Osteoblast (primary cell): Measurements from ENCODE around the gene PDE8B. TPM values are rescaled to one million over a fixed set of nuclear protein-coding genes. Genes with fewer than 3 reads are reported as not detected.

Experiments used
- DNase-seq: peaks from one replicate; pipeline ENCODE4 v3.0.0; 2011; ENCODE audit warnings: low spot score, mixed read lengths; ENCODE audit not compliant: insufficient read length; ENCODE audit errors: missing footprints
- H2AFZ ChIP-seq: 2 replicates; pipeline ENCODE4 v1.6.0; 2011; ENCODE audit warnings: mild to moderate bottlenecking, low read length
- H3K27ac ChIP-seq: 2 replicates; pipeline ENCODE4 v1.5.1; 2011; ENCODE audit warnings: mild to moderate bottlenecking, low read depth, low read length, moderate library complexity
- H3K27me3 ChIP-seq: 2 replicates; pipeline ENCODE4 v1.6.0; 2012; ENCODE audit warnings: mild to moderate bottlenecking, control low read depth, inconsistent platforms, low read length, moderate library complexity; ENCODE audit not compliant: insufficient read depth
- H3K36me3 ChIP-seq: 2 replicates; pipeline ENCODE4 v1.5.1; 2011; ENCODE audit warnings: mild to moderate bottlenecking, low read length, control low read depth, moderate library complexity; ENCODE audit not compliant: insufficient read depth
- H3K4me1 ChIP-seq: 2 replicates; pipeline ENCODE4 v1.5.1; 2011; ENCODE audit warnings: mild to moderate bottlenecking, low read length, control low read depth, moderate library complexity; ENCODE audit not compliant: insufficient read depth
- H3K4me2 ChIP-seq: 2 replicates; pipeline ENCODE4 v1.6.0; 2011; ENCODE audit warnings: mild to moderate bottlenecking, low read length; ENCODE audit not compliant: insufficient read depth
- H3K4me3 ChIP-seq: fragments of 200-600 bp; sonication (generic); 3 replicates; pipeline ENCODE4 v1.5.1; 2012; ENCODE audit warnings: mild to moderate bottlenecking, low read length, inconsistent platforms; ENCODE audit not compliant: insufficient read depth
- H3K79me2 ChIP-seq: 2 replicates; pipeline ENCODE4 v1.6.0; 2012; ENCODE audit warnings: mild to moderate bottlenecking, low read length, control low read depth, inconsistent platforms; ENCODE audit not compliant: insufficient read depth
- H3K9me3 ChIP-seq: 2 replicates; pipeline ENCODE4 v1.5.1; 2011; ENCODE audit warnings: low read depth, low read length, control low read depth
- H4K20me1 ChIP-seq: 2 replicates; pipeline ENCODE4 v1.6.0; 2012; ENCODE audit warnings: mild to moderate bottlenecking, low read length, control low read depth; ENCODE audit not compliant: insufficient read depth
- total RNA-seq: library from RNA; depleted of rRNA; stranded (reverse); fragments of >200 nt; gene quantifications from 2 replicates; pipeline ENCODE4 v1.2.3, GENCODE V29; 2012
- TF ChIP-seq, protein P1 (sequence below): IDR thresholded peaks from 2 replicates; pipeline ENCODE4 v1.5.1; 2011; ENCODE audit warnings: mild to moderate bottlenecking, low read depth, low read length, moderate library complexity; ENCODE audit errors: extremely low read depth

The PDE8B gene
- total RNA-seq, 1 donor = under 0.01 TPM

DNA sequence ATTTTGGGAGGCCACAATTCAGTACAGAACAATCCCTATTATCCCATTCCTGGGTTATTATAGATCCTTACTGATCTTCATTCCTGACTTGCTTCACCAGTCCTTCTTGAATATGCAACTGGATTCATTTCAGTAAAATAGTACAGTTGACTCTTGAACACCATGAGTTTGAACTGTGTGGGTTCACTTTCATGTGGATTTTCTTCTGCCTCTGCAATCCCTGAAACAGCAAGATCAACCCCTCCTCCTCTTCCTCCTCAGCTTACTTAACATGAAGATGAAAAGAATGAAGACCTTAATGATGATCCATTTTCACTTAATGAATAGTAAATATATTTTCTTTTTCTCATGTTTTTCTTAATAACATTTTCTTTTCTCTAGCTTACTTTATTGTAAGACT is 8.3 kb upstream of the PDE8B start:
- Histone ChIP-seq H4K20me1 (no peaks in the 10 kb centered on the region), H3K4me3 (no peak overlapping the region), H3K27ac (no peak overlapping the region), H3K4me2 (no peak overlapping the region), H3K79me2 (no peaks in the 10 kb centered on the region), H2AFZ (no peak overlapping the region), H3K4me1 (no peaks in the 10 kb centered on the region), H3K27me3 (peaks cover 29% of the 10 kb centered on the region), H3K36me3 (no peaks in the 10 kb centered on the region), H3K9me3 (peaks cover 4% of the 10 kb centered on the region)
- TF ChIP-seq, protein P1, sequence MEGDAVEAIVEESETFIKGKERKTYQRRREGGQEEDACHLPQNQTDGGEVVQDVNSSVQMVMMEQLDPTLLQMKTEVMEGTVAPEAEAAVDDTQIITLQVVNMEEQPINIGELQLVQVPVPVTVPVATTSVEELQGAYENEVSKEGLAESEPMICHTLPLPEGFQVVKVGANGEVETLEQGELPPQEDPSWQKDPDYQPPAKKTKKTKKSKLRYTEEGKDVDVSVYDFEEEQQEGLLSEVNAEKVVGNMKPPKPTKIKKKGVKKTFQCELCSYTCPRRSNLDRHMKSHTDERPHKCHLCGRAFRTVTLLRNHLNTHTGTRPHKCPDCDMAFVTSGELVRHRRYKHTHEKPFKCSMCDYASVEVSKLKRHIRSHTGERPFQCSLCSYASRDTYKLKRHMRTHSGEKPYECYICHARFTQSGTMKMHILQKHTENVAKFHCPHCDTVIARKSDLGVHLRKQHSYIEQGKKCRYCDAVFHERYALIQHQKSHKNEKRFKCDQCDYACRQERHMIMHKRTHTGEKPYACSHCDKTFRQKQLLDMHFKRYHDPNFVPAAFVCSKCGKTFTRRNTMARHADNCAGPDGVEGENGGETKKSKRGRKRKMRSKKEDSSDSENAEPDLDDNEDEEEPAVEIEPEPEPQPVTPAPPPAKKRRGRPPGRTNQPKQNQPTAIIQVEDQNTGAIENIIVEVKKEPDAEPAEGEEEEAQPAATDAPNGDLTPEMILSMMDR = no peak
- DNase-seq = no peak

DNA sequence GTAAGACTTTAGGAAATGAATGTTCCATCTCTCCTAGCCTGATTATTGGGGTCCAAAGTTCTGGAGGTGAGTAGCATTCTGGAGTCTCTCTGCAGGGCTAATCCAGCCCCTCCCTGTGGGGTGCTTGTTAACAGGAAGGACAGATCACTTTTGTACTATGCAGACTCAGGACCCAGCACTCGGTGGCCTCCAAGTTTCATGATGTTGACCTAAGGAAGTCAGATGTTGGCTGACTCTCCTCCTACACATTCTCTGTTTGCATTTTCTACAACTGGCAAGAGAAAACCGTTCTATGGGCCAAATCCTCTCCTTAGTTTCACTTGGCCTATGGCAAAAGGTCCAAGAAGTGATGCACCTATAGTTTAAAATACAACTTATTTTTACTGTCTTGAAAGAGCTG is 5.5 kb upstream of the PDE8B start:
- H3K4me2 ChIP-seq = no peak overlapping the region
- no peaks in the 10 kb centered on the region for H4K20me1 ChIP-seq
- no peaks in the 10 kb centered on the region for H3K36me3 ChIP-seq
- H3K4me1 ChIP-seq = no peaks in the 10 kb centered on the region
- no peaks in the 10 kb centered on the region for H3K9me3 ChIP-seq
- H3K79me2 ChIP-seq = no peaks in the 10 kb centered on the region
- no peak overlapping the region for H3K27ac ChIP-seq
- H2AFZ ChIP-seq = peak overlapping the region; percentile 6
- TF ChIP-seq, protein P1 = no peak
- no peak overlapping the region for H3K4me3 ChIP-seq
- H3K27me3 ChIP-seq = peaks cover 40% of the 10 kb centered on the region
- no peak for DNase-seq

DNA sequence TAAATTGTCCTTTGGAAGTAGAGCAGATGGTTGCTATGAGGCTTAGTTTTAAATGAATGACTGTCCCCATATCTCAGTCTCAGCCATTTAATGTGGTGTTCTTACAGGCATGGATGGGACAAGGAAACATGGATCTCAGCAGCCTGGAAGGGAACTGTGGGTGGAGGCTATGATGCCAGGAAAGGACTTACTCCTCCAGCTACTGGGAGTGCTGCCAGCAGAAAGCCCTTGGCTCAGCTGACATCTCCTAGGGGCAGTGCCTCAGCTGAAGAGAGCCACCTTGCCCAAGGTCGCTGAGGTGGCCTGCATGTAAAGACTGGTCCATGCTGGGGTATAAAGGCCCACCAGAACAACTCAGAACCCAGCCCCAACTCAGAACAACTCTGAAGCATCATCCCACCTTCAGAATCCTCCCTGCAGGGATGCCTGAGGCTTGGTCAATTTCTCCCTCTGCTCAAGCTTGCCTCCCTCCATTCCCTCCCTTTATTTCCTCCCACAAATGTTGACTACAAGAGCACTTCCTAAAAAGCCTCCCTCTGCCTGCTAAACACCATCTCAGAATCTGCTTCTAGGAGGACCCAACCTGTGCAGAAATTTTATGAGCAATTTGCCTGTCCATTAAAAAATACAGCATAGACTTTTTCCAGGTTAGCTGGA is 1.8 kb upstream of the PDE8B start:
- no peaks in the 10 kb centered on the region for H4K20me1 ChIP-seq
- H3K79me2 ChIP-seq = no peaks in the 10 kb centered on the region
- TF ChIP-seq, protein P1 = no peak
- no peak overlapping the region for H2AFZ ChIP-seq
- H3K4me2 ChIP-seq = no peak overlapping the region
- H3K4me1 ChIP-seq = no peaks in the 10 kb centered on the region
- peaks cover 72% of the 10 kb centered on the region for H3K27me3 ChIP-seq
- H3K4me3 ChIP-seq = no peak overlapping the region
- no peaks in the 10 kb centered on the region for H3K9me3 ChIP-seq
- DNase-seq = no peak
- no peaks in the 10 kb centered on the region for H3K36me3 ChIP-seq
- H3K27ac ChIP-seq = no peak overlapping the region

DNA sequence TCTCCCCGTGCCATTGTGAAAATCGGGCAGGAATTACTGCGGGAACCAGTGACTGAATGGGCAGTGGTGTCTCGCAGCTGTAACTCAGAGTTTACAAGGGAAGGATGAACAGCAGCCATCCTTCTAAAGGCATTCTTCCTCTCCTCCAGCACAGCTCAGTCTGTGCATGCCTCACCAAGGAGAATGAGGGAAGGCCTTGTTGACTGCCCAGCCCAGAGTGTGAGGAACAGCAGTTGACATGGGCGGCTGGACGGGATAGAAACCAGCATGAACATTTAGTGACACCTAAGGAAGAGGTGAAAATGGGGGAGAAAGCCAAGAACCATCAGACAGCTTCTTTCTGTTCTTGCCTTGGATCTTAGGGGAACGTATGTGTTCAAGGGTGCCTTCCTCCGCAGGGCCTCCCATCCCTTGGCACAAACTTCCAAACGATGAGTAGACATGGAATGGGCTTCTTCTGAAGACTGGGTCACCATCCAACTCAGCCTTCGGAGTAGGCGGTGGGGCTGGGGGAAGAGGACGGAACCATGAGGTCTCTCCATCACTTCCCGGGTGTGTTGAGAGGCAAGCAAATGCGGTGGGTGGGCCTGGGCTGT is 887 bp upstream of the PDE8B start:
- H3K27me3 ChIP-seq = peaks cover 81% of the 10 kb centered on the region
- H2AFZ ChIP-seq = no peak overlapping the region
- no peaks in the 10 kb centered on the region for H3K79me2 ChIP-seq
- no peak overlapping the region for H3K4me3 ChIP-seq
- no peaks in the 10 kb centered on the region for H3K4me1 ChIP-seq
- no peaks in the 10 kb centered on the region for H3K36me3 ChIP-seq
- no peak overlapping the region for H3K4me2 ChIP-seq
- TF ChIP-seq, protein P1 = no peak
- H4K20me1 ChIP-seq = no peaks in the 10 kb centered on the region
- no peaks in the 10 kb centered on the region for H3K9me3 ChIP-seq
- H3K27ac ChIP-seq = no peak overlapping the region
- no peak for DNase-seq
